HCT116 (cell line): ENCODE data around the gene CYP3A7. TPM values are rescaled to one million over a fixed set of nuclear protein-coding genes. Genes with fewer than 3 reads are reported as not detected.
"Not testable (repeated sequence)": the region's sequence is repeated elsewhere in the genome, so short reads cannot be mapped to it uniquely, and the experiment has no call there.

ENCODE experiments used
- ATAC-seq: fragments of 200-7000 bp; cut with Tn5 transposase; 2 replicates; pipeline ENCODE4 v1.9.1; 2020; ENCODE audit warnings: mild to moderate bottlenecking, moderate library complexity
- BruUV-seq: library from RNA; stranded (reverse); fragments of 400-500 nt; replicated peaks from 2 replicates; lab custom pipeline; 2021; lab: Mats Ljungman, UMichigan
- CTCF ChIA-PET: fragments of 300-600 bp; sonication (Branson Sonifier 250); formaldehyde crosslinking; loops from one replicate; lab custom pipeline; 2021; ENCODE audit warnings: antibody characterized with exemption; lab: Charles Lee
- POLR2A ChIA-PET: fragments of 300-600, 350-600 bp; sonication (Branson Sonifier 250); formaldehyde crosslinking; loops from one replicate; lab custom pipeline; 2021; ENCODE audit warnings: antibody characterized with exemption; lab: Charles Lee
- RAD21 ChIA-PET, 2 experiments: fragments of 300-600 bp; sonication (Branson Sonifier 250); formaldehyde crosslinking; loops; one replicate each; lab custom pipeline; 2023; ENCODE audit warnings: low total read pairs in 2 of 2; ENCODE audit not compliant: uncharacterized antibody in 2 of 2, unreplicated experiment in 2 of 2, low non-redundant PET in 1 of 2; lab: Charles Lee
- DNase-seq: peaks from one replicate; pipeline ENCODE4 v3.0.0-alpha.2; 2010; ENCODE audit warnings: low read depth, low spot score
- H2AFZ ChIP-seq: fragments of 200-600 bp; shearing (Covaris generic), sonication (generic); 2 replicates; pipeline ENCODE4 v1.6.1; 2017; ENCODE audit warnings: low read depth, mixed run types, mixed read lengths, antibody characterized with exemption, low read length; ENCODE audit not compliant: poor library complexity, severe bottlenecking
- H3K27ac ChIP-seq: 2 replicates; pipeline ENCODE4 v1.5.1; 2012; ENCODE audit warnings: low read depth, low read length
- H3K27me3 ChIP-seq: fragments of 200-600 bp; sonication (generic); 2 replicates; pipeline ENCODE4 v1.6.1; 2016; ENCODE audit warnings: mixed run types, low read length, mixed read lengths; ENCODE audit not compliant: insufficient read depth
- H3K36me3 ChIP-seq, 2 experiments: fragments of 200-500 bp in 1 of 2; fragments of 200-600 bp in 1 of 2; sonication (Bioruptor generic) in 1 of 2; sonication (generic) in 1 of 2; 2 replicates each; pipeline versions ENCODE4 v1.5.1 to v1.6.1; 2014 to 2016; ENCODE audit warnings: low read length in 2 of 2, inconsistent platforms in 1 of 2, mixed read lengths in 1 of 2, mixed run types in 1 of 2; ENCODE audit not compliant: insufficient read depth in 2 of 2, control insufficient read depth in 1 of 2
- H3K4me1 ChIP-seq, 2 experiments: fragments of 200-600 bp in 1 of 2; sonication (generic) in 1 of 2; 2 replicates each; pipeline versions ENCODE4 v1.5.1 to v1.6.1; 2012 to 2017; ENCODE audit warnings: low read length in 2 of 2, inconsistent platforms in 1 of 2, mild to moderate bottlenecking in 1 of 2, mixed read lengths in 1 of 2, mixed run types in 1 of 2, moderate library complexity in 1 of 2; ENCODE audit not compliant: insufficient read depth in 2 of 2, control insufficient read depth in 1 of 2
- H3K4me2 ChIP-seq: fragments of 200-600 bp; sonication (generic); 2 replicates; pipeline ENCODE4 v1.6.1; 2017; ENCODE audit warnings: mixed run types, low read length, mixed read lengths
- H3K4me3 ChIP-seq, 2 experiments: fragments of 200-600 bp in 1 of 2; sonication (generic) in 1 of 2; replicated peaks in 1 of 2; 2 replicates each; pipeline ENCODE4 v1.5.1; 2011 to 2016; ENCODE audit warnings: low read length in 2 of 2, control low read depth in 1 of 2, low read depth in 1 of 2, mild to moderate bottlenecking in 1 of 2, mixed read lengths in 1 of 2, mixed run types in 1 of 2
- H3K79me2 ChIP-seq: fragments of 200-600 bp; sonication (generic); 2 replicates; pipeline ENCODE4 v1.6.1; 2017; ENCODE audit warnings: mild to moderate bottlenecking, mixed run types, low read length, moderate library complexity, mixed read lengths; ENCODE audit not compliant: insufficient read depth
- H3K9ac ChIP-seq: fragments of 200-600 bp; sonication (generic); 2 replicates; pipeline ENCODE4 v1.6.1; 2016; ENCODE audit warnings: low read length, mixed read lengths
- H3K9me2 ChIP-seq: fragments of 200-600 bp; sonication (generic), shearing (Covaris generic); 2 replicates; pipeline ENCODE4 v1.6.1; 2017; ENCODE audit warnings: mixed run types, mild to moderate bottlenecking, moderate library complexity; ENCODE audit not compliant: insufficient read depth
- H3K9me3 ChIP-seq, 2 experiments: fragments of 200-500 bp in 1 of 2; fragments of 200-600 bp in 1 of 2; sonication (Bioruptor generic) in 1 of 2; sonication (generic) in 1 of 2; 2 replicates each; pipeline ENCODE4 v1.6.1; 2014 to 2017; ENCODE audit warnings: low read length in 2 of 2, mixed read lengths in 2 of 2, inconsistent platforms in 1 of 2, low read depth in 1 of 2, mild to moderate bottlenecking in 1 of 2, mixed run types in 1 of 2, moderate library complexity in 1 of 2; ENCODE audit not compliant: control insufficient read depth in 1 of 2, insufficient read depth in 1 of 2
- H4K20me1 ChIP-seq: fragments of 200-600 bp; sonication (generic), shearing (Covaris generic); 2 replicates; pipeline ENCODE4 v1.6.1; 2017; ENCODE audit warnings: mixed run types, mild to moderate bottlenecking, moderate library complexity; ENCODE audit not compliant: insufficient read depth
- intact Hi-C: fragments of 100-400 bp; cut with micrococcal nuclease; formaldehyde crosslinking; loops from 2 replicates; pipeline ENCODE4 v1.10.0; 2022
- total RNA-seq: library from RNA; stranded (reverse); gene quantifications from one replicate; pipeline ENCODE4 v1.2.1, GENCODE V29; 2021; ENCODE audit not compliant: unreplicated experiment

CYP3A7 gene
- total RNA-seq, 1 experiment from 2014 or later = not detected

GRCh38 chr7:99691658-99692057 is 43.3 kb downstream of the CYP3A7 start:
- H3K27me3 ChIP-seq, H2AFZ ChIP-seq, POLR2A ChIA-PET, H3K27ac ChIP-seq, ATAC-seq, DNase-seq, RAD21 ChIA-PET, H3K36me3 ChIP-seq, H3K4me2 ChIP-seq, H3K9me2 ChIP-seq, H3K4me3 ChIP-seq, H3K79me2 ChIP-seq, H4K20me1 ChIP-seq, BruUV-seq, H3K9ac ChIP-seq, H3K9me3 ChIP-seq, H3K4me1 ChIP-seq, CTCF ChIA-PET, intact Hi-C loops: not testable (repeated sequence)

GRCh38 chr7:99690918-99691317 is 44.1 kb downstream of the CYP3A7 start:
- intact Hi-C loops, RAD21 ChIA-PET, BruUV-seq: not testable (repeated sequence)

GRCh38 chr7:99685871-99686608 is 49.0 kb downstream of the CYP3A7 start:
- H3K36me3 ChIP-seq, H2AFZ ChIP-seq, H3K4me2 ChIP-seq, CTCF ChIA-PET, H3K27ac ChIP-seq, DNase-seq, BruUV-seq, H3K9ac ChIP-seq, H3K79me2 ChIP-seq, ATAC-seq, H4K20me1 ChIP-seq, H3K9me2 ChIP-seq, H3K4me3 ChIP-seq, H3K27me3 ChIP-seq, POLR2A ChIA-PET, H3K9me3 ChIP-seq, H3K4me1 ChIP-seq, intact Hi-C loops, RAD21 ChIA-PET: not testable (repeated sequence)

More at GRCh38 chr7:99690918-99691317, 44.1 kb downstream of the CYP3A7 start:
- H2AFZ ChIP-seq, H3K27me3 ChIP-seq, H4K20me1 ChIP-seq, H3K9me3 ChIP-seq, H3K4me1 ChIP-seq, H3K79me2 ChIP-seq, H3K9me2 ChIP-seq, H3K4me3 ChIP-seq, ATAC-seq, POLR2A ChIA-PET, H3K9ac ChIP-seq, H3K4me2 ChIP-seq, H3K27ac ChIP-seq, DNase-seq, H3K36me3 ChIP-seq, CTCF ChIA-PET: not testable (repeated sequence)
